Right kidney (tissue), 1 donor: ENCODE results near the gene URI1.
"Not testable (repeated sequence)": the region's sequence is repeated elsewhere in the genome, so short reads cannot be mapped to it uniquely, and the experiment has no call there.

ENCODE experiments used
- DNase-seq: peaks from one replicate; pipeline ENCODE4 v3.0.0-alpha.2; 2016

The URI1 gene

DNA sequence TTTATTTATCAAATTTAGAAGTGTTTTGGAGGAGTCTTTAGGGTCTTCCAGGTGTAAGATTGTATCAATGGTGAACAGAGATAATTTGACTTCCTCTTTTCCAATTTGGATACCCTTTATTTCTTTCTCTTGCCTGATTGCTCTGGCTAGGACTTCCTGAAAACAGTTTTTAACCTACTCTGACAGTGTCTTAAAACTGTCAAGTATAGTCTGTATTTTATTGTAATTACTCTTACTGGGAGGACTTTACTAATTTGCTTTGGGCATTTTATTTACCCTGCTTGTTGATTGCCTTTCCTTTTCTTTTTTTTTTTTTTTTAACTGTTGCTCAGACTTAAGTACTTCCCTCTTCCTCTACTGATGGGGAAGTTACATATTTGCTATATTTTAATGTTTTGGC lies 81.3 kb downstream of the URI1 start:
- DNase-seq, result no peak

- no peak for DNase-seq
These were observed 82.1 kb downstream of the URI1 start for GRCh38 chr19:30024091-30024490.

- no peak for DNase-seq
These were observed 84.9 kb downstream of the URI1 start for GRCh38 chr19:30026933-30027332.

DNA sequence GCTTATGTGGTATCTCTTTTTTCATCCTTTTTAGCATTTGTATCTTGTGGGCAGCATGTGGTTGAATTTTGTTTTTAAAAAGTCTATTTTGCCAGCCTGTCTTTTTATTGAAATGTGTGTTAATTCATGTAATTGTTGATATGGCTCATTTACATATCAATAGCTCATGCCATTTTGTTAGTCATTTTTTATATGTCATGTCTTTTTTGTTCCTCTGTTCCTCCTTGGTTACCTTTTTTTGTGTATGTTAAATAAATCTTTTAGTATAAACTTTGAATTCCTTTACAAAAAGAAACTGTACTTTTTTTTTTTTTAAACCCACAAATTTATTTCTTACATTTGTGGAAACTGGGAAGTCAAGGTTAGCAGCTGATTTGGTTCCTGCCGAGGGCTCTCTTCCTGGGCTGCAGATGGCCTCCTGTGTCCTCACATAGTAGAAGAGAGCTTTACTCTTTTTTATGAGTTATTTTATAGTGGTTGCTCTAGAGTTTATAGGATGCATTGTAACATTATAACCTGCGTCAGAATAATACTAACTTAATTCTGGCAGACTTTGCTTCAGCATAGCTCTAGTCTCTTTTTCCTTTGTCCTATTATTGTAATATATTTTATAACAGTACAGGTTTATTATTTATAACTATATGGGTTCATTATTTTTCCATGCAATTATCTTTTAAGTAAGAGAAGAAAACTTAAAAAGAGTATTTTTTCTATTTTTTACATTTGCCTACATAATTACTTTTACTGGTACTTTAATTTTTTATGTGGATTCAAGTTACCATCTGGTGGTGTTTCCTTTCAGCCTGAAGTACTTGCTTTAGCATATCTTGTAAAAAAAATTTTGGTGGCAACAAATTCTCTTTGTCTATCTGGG lies 86.3 kb downstream of the URI1 start:
- no peak for DNase-seq

GRCh38 chr19:30028992-30029343 lies 86.9 kb downstream of the URI1 start:
- no peak for DNase-seq

- DNase-seq, result no peak
These were observed 87.9 kb downstream of the URI1 start for GRCh38 chr19:30029721-30030510.

- no peak for DNase-seq
These were observed 92.3 kb downstream of the URI1 start for GRCh38 chr19:30034321-30034720.

GRCh38 chr19:30036154-30037129 lies 94.4 kb downstream of the URI1 start:
- no peak for DNase-seq

DNA sequence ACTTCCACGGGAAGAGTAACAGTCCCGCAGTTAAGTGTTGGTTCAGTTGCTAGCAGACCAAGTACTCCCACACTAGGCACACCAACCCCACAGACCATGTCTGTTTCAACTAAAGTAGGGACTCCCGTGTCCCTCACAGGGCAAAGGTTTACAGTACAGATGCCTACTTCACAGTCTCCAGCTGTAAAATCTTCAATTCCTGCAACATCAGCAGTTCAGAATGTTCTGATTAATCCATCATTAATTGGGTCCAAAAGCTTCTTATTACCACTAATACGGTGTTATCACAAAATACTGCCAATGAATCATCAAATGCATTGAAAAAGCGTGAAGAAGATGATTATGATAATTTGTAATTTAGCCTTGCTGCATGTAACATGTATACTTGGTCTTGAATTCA lies 95.8 kb downstream of the URI1 start:
- no peak for DNase-seq

- not testable (repeated sequence) for DNase-seq
These were observed 99.9 kb downstream of the URI1 start for GRCh38 chr19:30041931-30042330.

DNA sequence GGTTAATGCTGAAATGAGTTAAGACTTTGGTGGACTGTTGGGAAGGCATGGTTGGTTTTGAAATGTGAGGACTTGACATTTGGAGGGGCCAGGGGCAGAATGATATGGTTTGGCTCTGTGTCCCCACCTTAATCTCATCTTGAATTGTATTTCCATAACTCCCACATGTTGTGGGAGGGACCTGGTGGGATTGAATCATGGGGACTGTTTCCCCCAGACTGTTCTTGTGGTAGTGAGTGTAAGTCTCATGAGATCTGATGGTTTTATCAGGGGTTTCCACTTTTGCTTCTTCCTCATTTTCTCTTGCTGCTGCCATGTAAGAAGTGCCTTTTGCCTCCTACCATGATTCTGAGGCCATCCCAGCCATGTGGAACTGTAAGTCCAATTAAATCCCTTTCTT lies 101.0 kb downstream of the URI1 start:
- not testable (repeated sequence) for DNase-seq

DNA sequence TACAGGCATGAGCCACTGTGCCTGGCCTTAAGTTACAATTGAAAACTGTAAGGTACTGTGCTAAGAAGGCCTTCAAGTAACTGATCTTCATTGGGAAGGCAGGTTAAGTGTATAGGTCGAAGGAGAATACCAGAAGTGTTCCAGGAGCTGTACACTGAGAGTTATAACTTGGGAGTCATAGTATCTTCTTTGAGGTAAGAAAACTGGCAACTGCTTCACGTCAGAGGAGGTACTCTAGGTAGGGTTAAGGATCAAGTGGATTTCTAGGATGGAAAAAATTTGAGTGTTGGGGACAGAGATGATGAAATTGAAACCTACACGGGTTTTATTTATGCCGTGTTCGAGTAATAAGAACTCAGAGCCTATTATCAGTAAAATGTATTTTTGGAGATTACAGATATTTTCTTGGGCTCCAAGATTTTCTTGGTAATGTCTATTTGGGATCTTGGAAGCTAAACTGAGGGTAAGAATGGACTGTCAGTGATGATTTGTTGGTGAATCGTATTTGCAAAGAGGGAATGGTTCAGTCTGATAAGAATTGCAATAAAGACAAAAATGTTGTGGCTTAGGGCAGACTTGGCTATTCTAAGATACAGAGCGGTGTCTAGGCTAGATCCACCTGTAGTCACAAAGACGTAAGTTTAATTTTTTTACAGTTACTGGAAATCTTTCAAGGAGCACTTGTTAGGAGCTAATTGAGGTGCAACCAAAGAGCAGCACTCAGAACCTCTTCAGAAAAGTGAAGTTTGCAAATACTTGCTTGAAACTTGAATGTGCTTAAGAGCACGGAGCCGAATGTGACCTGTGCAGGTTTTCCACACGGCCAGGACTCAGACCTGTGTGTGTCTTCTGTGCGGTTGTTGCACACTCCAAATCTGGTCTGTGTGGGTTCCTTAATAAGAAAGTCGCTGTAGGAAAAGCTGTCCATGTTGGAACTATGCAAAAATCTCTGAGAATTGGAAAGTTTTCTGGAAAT lies 102.5 kb downstream of the URI1 start:
- no peak for DNase-seq

DNA sequence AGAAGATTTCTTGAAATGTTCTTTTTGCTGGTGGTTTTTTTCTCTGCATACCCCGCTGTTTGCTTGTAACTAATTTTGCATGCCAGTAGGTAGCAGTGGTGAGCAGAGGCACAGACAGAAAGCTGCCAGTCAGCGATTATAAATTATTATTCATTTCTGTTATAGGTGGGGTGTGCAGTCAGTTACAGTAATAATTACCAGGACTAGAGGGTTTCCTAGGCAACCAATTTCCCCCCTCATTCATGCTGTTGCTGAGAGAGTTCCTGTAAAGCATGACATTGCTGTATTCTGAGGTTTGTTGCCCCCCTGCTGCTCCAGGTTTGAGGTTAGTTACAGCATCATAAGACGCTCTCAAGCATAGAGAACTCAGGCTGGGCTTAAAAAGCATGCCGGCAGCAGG lies 104.5 kb downstream of the URI1 start:
- DNase-seq, result no peak

GRCh38 chr19:30047432-30047831 lies 105.4 kb downstream of the URI1 start:
- no peak for DNase-seq

DNA sequence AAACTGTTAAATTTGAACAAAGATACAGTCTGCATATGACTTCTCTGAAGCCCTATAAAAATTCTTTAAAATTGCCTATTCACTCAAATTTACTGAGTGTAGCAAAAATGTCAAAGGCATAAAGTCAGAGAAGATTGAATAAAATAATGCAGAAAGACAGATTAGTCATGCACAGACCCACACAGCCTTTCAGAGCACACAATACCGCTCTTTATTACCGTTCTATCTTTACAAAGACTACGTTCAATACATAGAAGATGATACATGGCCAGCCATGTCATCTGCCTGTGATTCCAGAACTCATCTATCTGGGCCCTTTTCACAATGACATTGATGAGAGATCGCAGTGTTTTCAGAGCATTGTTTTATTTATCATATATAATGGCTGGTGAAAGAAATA lies 107.2 kb downstream of the URI1 start:
- DNase-seq, result no peak

GRCh38 chr19:30049846-30050667 lies 108.0 kb downstream of the URI1 start:
- no peak for DNase-seq

GRCh38 chr19:30052122-30053075 lies 110.4 kb downstream of the URI1 start:
- no peak for DNase-seq

DNA sequence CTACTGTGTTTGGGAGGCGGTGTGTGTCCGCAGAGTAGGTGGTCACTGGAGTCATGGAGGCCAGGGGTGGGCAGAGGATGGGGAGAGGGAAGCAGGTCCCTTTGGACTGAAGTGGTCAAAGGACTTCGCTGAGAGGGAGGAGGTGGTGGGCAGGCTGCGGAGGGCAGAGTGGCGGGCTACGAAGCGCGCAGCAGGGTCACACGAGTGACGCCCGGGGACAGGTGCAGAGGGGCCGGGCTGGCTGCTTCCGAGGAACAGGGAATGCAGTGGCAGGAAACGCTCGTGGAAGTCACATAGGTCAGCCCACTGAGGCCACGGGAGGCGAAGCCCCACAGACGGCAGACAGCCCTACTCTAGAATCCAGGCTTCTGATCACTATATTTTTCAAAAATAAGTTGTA lies 111.5 kb downstream of the URI1 start:
- DNase-seq, result no peak

DNA sequence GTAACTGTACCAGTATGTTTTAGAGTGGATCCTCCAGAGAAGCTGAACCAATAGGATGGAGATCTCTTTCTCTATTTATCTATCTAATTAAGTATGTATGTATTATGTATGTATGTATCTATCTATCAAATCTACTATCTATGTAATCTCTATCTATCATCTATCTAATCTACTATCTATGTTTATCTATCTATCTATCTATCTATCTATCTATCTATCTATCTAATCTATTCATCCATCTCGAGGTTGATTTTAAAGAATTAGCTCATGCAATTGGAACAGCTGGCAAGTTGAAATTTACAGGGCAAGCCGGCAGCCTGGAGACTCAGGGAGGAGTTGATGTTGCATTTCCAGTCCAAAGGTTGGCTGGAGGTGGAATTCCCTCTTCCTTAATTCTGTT lies 112.2 kb downstream of the URI1 start:
- DNase-seq, result no peak
